HepG2 (cell line): ENCODE measurements around the gene ALLC. TPM values are rescaled to one million over a fixed set of nuclear protein-coding genes. Genes with fewer than 3 reads are reported as not detected.

ENCODE experiments used
- ATAC-seq: fragments of 200-7000 bp; cut with Tn5 transposase; 3 replicates; pipeline ENCODE4 v1.9.1; 2020; ENCODE audit warnings: mild to moderate bottlenecking, moderate library complexity
- BruUV-seq: library from RNA; stranded (reverse); fragments of 400-500 nt; replicated peaks from 2 replicates; lab custom pipeline; 2021; lab: Mats Ljungman, UMichigan
- CTCF ChIA-PET: fragments of 300-600 bp; formaldehyde crosslinking; extraction: SDS; loops from one replicate; lab custom pipeline; 2021; ENCODE audit warnings: low total read pairs, inconsistent platforms, low intra/inter-chr PET ratio; lab: Yijun Ruan, JAX
- POLR2A ChIA-PET: fragments of 350-600 bp; sonication (Branson Sonifier 250); formaldehyde crosslinking; loops from one replicate; lab custom pipeline; 2020; ENCODE audit warnings: antibody characterized with exemption, inconsistent platforms; lab: Yijun Ruan, JAX
- DNase-seq: peaks from one replicate; pipeline ENCODE4 v3.0.0-alpha.2; 2015; ENCODE audit warnings: low spot score
- FAIRE-seq: peaks from 3 replicates; lab custom pipeline; 2011; peaks lifted over from hg19 to GRCh38; lab: Jason Lieb, UNC
- H2AFZ ChIP-seq: one replicate; pipeline ENCODE4 v1.6.1; 2011; ENCODE audit warnings: low read length, inconsistent platforms
- H3K27ac ChIP-seq: fragments of 300-600 bp; 3 replicates; pipeline ENCODE4 v1.8.0; 2011; ENCODE audit warnings: mixed run types, mild to moderate bottlenecking, mixed read lengths, low read length, inconsistent platforms; ENCODE audit not compliant: insufficient read depth; ENCODE audit errors: extremely low read length
- H3K27me3 ChIP-seq, 2 experiments: fragments of 200-600 bp in 1 of 2; 2 replicates in 1 of 2; 3 replicates in 1 of 2; pipeline versions ENCODE4 v1.6.0 to v1.8.0; 2011; ENCODE audit warnings: low read length in 2 of 2, mild to moderate bottlenecking in 2 of 2, moderate library complexity in 2 of 2, inconsistent platforms in 1 of 2; ENCODE audit not compliant: insufficient read depth in 2 of 2, control insufficient read depth in 1 of 2
- H3K36me3 ChIP-seq, 2 experiments: fragments of 200-600 bp in 1 of 2; replicated peaks in 1 of 2; 2 replicates in 1 of 2; 3 replicates in 1 of 2; pipeline versions ENCODE4 v1.5.1 to v1.8.0; 2011; ENCODE audit warnings: low read length in 2 of 2, inconsistent platforms in 1 of 2; ENCODE audit not compliant: insufficient read depth in 2 of 2, control insufficient read depth in 1 of 2
- H3K4me1 ChIP-seq: 2 replicates; pipeline ENCODE4 v1.5.1; 2012; ENCODE audit warnings: low read length, inconsistent platforms; ENCODE audit not compliant: insufficient read depth
- H3K4me2 ChIP-seq: 2 replicates; pipeline ENCODE4 v1.6.0; 2011; ENCODE audit warnings: low read depth, low read length, inconsistent platforms
- H3K4me3 ChIP-seq, 3 experiments: fragments of 200-600 bp in 1 of 3; sonication (generic), shearing (Covaris generic) in 1 of 3; replicated peaks in 1 of 3; 2 replicates each; pipeline ENCODE4 v1.5.1; 2011 to 2016; ENCODE audit warnings: low read length in 3 of 3, inconsistent platforms in 2 of 3, low read depth in 2 of 3, mild to moderate bottlenecking in 2 of 3, control low read depth in 1 of 3, mixed read lengths in 1 of 3; ENCODE audit not compliant: insufficient read depth in 1 of 3
- H3K79me2 ChIP-seq: one replicate; pipeline ENCODE4 v1.6.1; 2011; ENCODE audit warnings: low read length, inconsistent platforms; ENCODE audit not compliant: insufficient read depth
- H3K9ac ChIP-seq: 2 replicates; pipeline ENCODE4 v1.6.0; 2011; ENCODE audit warnings: mild to moderate bottlenecking, low read depth, low read length, inconsistent platforms; ENCODE audit not compliant: insufficient read depth
- H3K9me3 ChIP-seq: 2 replicates; pipeline ENCODE4 v1.5.1; 2012; ENCODE audit warnings: mild to moderate bottlenecking, low read length
- H4K20me1 ChIP-seq: 2 replicates; pipeline ENCODE4 v1.6.0; 2011; ENCODE audit warnings: inconsistent platforms, mild to moderate bottlenecking, low read length, moderate library complexity; ENCODE audit not compliant: insufficient read depth
- NR2F6 ChIP-seq, 2 experiments: IDR thresholded peaks; 2 replicates each; pipeline ENCODE4 v1.6.1; 2016; ENCODE audit warnings: antibody characterized with exemption in 1 of 2, mild to moderate bottlenecking in 1 of 2
- SMC3 ChIP-seq: IDR thresholded peaks from 2 replicates; pipeline ENCODE4 v1.6.1; 2011; ENCODE audit warnings: low read length, improper control_type of control experiment
- ZBTB21 ChIP-seq: sonication (generic); formaldehyde crosslinking; IDR thresholded peaks from 2 replicates; pipeline ENCODE4 v1.4.0; 2020; ENCODE audit warnings: missing genetic modification reagents
- WGBS: methylation state at CpG from one replicate; pipeline ENCODE4 v1.1.6; 2017; ENCODE audit warnings: low lambda C conversion rate; 5-methylcytosine and 5-hydroxymethylcytosine counted together
- in situ Hi-C: cut with HindIII; loops from 2 replicates; pipeline ENCODE4 v1.10.0; 2017; ENCODE audit warnings: low pct_unique_long_range_greater_than_20kb; ENCODE audit not compliant: extremely low pct_ligation_motif_present
- intact Hi-C: fragments of 100-400 bp; cut with micrococcal nuclease; formaldehyde crosslinking; loops from one replicate; pipeline ENCODE4 v1.10.0; 2022; ENCODE audit not compliant: unreplicated experiment
- polyA plus RNA-seq, 8 experiments: library from polyadenylated mRNA; depleted of rRNA in 3 of 8; stranded (reverse) in 7 of 8; unstranded in 1 of 8; fragments of >200 nt; fragmentation: Illumina TruSeq in 4 of 8; extraction: Trizol in 4 of 8; gene quantifications; 2 replicates each; pipeline versions ENCODE4 v1.2.1 to v1.2.3, GENCODE V29; 2011 to 2016; ENCODE audit warnings: low read depth in 4 of 8, missing spikeins in 1 of 8, mixed read lengths in 1 of 8; ENCODE audit not compliant: insufficient read depth in 1 of 8
- total RNA-seq, 5 experiments: library from RNA; depleted of rRNA; stranded (reverse); fragments of >200 nt; fragmentation: Illumina TruSeq; extraction: Trizol; gene quantifications; 2 replicates each; pipeline ENCODE4 v1.2.3, GENCODE V29; 2016; ENCODE audit warnings: low read depth in 1 of 5
- TF ChIP-seq, protein P1 (sequence below): sonication (generic); formaldehyde crosslinking; IDR thresholded peaks from 2 replicates; pipeline ENCODE4 v1.9.0; 2022; ENCODE audit warnings: missing genetic modification reagents, mild to moderate bottlenecking, borderline replicate concordance
- TF ChIP-seq, protein P2 (sequence below): sonication (generic); formaldehyde crosslinking; IDR thresholded peaks from 2 replicates; pipeline ENCODE4 v1.5.0; 2020; ENCODE audit warnings: mild to moderate bottlenecking, missing genetic modification reagents, borderline replicate concordance

ALLC gene
- total and polyA plus RNA-seq, 2 of the 13 experiments (the other 11 are each of a cell fraction or from before 2014, with no cell fraction given) = 0.08 to 0.11 TPM

DNA sequence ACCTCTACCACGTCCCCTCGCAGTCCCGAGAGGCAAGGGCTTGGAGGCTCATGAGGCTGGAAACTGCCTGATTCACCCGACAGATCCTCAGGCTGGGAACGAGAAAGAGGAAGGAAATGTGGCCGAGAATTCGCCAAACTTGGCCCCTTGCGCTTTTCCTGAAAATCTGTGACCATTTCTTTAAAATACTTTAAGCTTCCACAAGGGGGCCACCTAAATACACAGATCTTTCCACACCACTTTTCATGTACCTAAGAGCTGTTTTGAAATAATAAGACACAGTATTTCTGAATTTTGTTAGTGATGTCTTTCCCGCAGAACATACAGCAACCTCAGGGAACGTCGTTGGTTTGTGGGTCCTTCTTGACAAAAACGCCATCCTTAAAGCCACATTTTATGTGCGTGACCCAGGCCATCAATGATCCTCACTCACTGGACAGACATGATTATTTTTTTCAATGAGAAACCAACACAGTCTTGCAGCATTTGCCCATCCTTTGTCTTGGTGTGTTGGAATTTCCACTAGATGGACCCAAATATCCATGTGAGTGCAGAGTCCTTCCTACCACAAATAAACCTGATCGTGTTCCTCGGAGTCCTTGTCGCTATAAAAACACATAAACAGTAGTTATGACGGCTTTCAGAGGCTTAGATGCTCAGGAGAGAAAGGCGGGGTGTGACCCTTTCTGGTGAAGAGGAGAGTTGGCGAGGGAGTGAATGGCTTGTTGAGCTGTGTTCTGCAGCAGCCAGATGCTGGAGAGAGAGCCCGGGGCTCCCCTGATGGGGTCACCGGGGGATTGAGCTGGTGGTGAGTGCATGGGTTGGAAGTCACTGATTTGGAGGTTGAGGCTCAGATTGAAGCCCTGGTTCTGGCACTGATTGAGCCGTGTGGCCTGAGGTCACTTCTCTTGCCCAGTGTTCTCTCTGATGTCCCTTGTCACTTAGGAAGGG, 70.4 kb downstream of the ALLC start (continued):
- peak; percentile 40; the same call in 1 of the 2 replicates for TF ChIP-seq SMC3

DNA sequence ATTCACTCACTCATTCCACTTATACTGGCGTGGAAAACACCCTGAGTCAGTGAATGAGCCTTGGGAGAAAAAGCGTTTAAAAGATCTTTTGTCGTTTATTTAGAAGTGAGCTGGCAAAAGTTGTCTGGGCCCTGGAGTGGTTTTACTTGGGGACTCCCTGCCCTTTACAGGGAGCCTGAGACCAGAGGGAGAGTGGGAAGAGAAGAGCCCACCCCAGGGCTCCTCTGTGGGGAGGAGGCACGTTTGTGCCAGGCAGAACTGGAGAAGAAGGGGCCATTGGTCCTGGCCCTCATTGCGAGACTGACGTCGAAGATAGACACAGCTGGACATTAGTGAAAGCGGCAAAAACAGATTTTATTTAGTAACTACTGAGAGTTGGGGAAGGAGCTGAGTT, 71.1 kb downstream of the ALLC start:
- Histone ChIP-seq H3K27ac (no peak overlapping the region), H4K20me1 (no peaks in the 10 kb centered on the region), H3K27me3 (peaks cover 8 to 88% of the 10 kb centered on the region in 2 experiments), H2AFZ (no peak overlapping the region), H3K9ac (no peak overlapping the region), H3K4me3 (no peak overlapping the region), H3K79me2 (no peaks in the 10 kb centered on the region), H3K4me2 (no peak overlapping the region), H3K9me3 (no peaks in the 10 kb centered on the region), H3K4me1 (no peaks in the 10 kb centered on the region), H3K36me3 (no peaks in the 10 kb centered on the region)
- CTCF ChIA-PET = interaction anchor here (1.5 to 2.4 kb wide), 2 partner anchors 52 to 76 kb away, joined by 15 to 17 read pairs; no protein-coding TSS in a partner anchor
- POLR2A ChIA-PET = no interaction called here
- in situ Hi-C loops (no loop called here), intact Hi-C loops (no loop called here)
- 9% methylated on average over 8 of the region's 8 CpGs for WGBS
- TF ChIP-seq NR2F6 (IDR thresholded peaks at IDR 0.05) (no peak), NR2F6 (CRISPR knock-in tag; IDR thresholded peaks at IDR 0.05) (no peak), ZBTB21 (no peak)
- TF ChIP-seq, protein P1, sequence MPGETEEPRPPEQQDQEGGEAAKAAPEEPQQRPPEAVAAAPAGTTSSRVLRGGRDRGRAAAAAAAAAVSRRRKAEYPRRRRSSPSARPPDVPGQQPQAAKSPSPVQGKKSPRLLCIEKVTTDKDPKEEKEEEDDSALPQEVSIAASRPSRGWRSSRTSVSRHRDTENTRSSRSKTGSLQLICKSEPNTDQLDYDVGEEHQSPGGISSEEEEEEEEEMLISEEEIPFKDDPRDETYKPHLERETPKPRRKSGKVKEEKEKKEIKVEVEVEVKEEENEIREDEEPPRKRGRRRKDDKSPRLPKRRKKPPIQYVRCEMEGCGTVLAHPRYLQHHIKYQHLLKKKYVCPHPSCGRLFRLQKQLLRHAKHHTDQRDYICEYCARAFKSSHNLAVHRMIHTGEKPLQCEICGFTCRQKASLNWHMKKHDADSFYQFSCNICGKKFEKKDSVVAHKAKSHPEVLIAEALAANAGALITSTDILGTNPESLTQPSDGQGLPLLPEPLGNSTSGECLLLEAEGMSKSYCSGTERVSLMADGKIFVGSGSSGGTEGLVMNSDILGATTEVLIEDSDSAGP (CRISPR knock-in tag) = no peak
- TF ChIP-seq, protein P2, sequence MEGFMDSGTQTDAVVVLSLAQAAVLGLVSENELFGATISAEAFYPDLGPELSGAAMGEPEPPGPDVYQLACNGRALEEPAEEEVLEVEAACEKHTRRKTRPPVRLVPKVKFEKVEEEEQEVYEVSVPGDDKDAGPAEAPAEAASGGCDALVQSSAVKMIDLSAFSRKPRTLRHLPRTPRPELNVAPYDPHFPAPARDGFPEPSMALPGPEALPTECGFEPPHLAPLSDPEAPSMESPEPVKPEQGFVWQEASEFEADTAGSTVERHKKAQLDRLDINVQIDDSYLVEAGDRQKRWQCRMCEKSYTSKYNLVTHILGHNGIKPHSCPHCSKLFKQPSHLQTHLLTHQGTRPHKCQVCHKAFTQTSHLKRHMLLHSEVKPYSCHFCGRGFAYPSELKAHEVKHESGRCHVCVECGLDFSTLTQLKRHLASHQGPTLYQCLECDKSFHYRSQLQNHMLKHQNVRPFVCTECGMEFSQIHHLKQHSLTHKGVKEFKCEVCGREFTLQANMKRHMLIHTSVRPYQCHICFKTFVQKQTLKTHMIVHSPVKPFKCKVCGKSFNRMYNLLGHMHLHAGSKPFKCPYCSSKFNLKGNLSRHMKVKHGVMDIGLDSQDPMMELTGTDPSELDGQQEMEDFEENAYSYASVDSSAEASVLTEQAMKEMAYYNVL (CRISPR knock-in tag) = no peak
- FAIRE-seq (no peak), DNase-seq (no peak), ATAC-seq (no peak)
- no TSS peak for BruUV-seq
